ENCODE measurements around the gene RXRG. TPM values are rescaled to one million over a fixed set of nuclear protein-coding genes. Genes with fewer than 3 reads are reported as not detected.

RXRG gene
- total RNA-seq, 1 donor = not detected

- no peak for DNase-seq (ENCODE audit: low read depth)
- no peak for TF ChIP-seq CTCF (IDR thresholded peaks at IDR 0.05; ENCODE audit: insufficient read depth, low read depth, low read length)
- H3K4me3 ChIP-seq (ENCODE audit: low read depth, low read length) = no peak overlapping the region
Measured at GRCh38 chr1:165426745-165427144, 18.2 kb downstream of the RXRG start.

DNA sequence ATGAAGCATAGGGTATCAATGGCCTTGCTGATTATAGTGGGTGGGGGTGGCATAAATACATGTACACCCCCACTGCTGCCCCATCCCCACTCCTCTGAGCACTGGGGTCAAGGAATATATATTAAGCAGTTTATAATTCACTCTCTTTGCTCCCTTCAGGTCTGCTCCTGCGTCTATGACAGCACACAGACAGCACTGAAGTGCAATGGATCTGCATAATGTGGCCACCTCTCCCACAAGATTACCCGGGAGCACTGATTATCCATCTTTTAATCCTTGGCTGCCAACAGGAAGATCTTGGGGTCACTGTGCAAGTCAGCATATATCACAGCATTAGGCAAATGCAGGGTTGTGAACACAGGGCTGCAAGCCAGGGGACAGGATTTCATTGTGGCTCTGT is 19.3 kb downstream of the RXRG start:
- DNase-seq (ENCODE audit: low read depth) = no peak
- TF ChIP-seq CTCF (IDR thresholded peaks at IDR 0.05; ENCODE audit: insufficient read depth, low read depth, low read length) = no peak
- H3K4me3 ChIP-seq (ENCODE audit: low read depth, low read length) = no peak overlapping the region

DNA sequence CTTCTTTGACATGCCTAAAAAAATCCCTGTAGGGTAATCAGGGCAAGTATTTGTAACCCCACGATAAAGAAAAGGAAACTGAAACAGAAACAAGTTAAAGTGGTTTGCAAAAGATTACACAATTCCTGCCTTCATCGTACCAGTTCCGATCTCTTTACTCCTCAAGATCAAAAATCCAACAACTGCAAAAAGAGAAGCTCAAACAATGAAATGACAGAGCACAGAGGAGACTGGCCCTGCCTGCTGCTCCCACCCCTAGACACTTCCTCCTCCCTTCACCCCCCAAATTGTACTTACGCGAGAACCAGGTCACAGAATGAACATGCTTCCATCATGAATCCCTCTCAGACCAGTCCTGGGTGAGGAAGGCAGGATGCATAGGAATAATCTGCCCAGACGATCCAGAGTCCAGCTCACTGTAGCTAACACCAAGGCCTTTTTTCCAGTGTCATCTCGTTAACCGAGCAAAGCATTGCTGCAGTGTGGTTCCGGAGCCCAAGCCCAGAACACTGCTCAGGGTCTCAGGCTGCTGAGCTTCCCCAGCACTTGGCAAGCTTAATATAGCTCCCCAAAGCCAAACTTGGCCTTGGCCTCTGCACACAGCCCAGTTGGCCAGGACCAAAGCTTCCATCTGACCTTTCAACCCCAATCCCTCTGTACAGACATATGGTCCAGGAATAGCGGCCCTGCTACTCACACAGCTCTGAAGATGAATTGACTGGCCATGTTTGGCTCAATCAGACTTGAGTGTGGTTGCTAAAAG is 20.3 kb downstream of the RXRG start:
- TF ChIP-seq CTCF (IDR thresholded peaks at IDR 0.05; ENCODE audit: insufficient read depth, low read depth, low read length) = no peak
- peak overlapping the region; percentile 18 for H3K4me3 ChIP-seq (ENCODE audit: low read depth, low read length)
- peak; percentile 14 for DNase-seq (ENCODE audit: low read depth)

DNA sequence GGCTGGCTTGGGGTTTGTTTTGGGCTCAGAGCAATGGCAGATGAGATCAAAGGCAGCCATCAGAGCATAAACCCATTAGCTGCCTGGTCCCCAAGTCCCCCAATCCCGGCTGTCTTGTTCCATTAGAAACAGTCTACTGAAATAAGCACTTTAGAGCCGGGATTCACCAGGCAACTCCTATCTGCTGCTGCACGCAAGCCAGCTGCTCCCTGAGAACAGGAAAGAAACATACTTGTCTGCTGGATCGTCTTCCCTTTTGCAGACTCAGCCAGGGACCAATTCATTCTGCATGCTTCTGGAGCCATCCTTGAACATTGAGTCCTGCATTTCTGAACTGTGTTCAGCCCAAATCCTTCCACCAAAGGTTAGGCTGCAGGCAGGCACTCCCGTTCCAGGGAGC is 21.8 kb downstream of the RXRG start:
- no peak overlapping the region for H3K4me3 ChIP-seq (ENCODE audit: low read depth, low read length)
- no peak for DNase-seq (ENCODE audit: low read depth)
- TF ChIP-seq CTCF (IDR thresholded peaks at IDR 0.05; ENCODE audit: insufficient read depth, low read depth, low read length) = no peak

DNA sequence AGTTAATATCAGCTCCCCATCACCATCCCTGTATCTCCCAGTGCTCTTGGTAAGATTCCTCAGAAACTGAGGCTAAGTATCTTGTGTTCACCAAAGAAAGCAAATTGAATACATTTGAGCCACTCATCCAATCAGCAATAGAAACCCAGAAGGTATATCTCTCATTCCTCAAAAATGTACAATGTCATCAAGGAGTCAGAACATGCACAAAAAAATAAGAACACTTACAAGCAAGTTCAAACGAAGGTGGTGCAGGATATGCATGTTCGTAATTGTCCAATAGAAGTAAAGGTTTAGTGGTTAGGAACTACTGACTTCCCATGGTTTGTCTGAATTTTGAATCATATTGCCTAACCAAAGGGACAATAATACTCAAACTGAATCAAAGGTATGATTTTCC is 24.3 kb downstream of the RXRG start:
- no peak overlapping the region for H3K4me3 ChIP-seq (ENCODE audit: low read depth, low read length)
- no peak for TF ChIP-seq CTCF (IDR thresholded peaks at IDR 0.05; ENCODE audit: insufficient read depth, low read depth, low read length)
- DNase-seq (ENCODE audit: low read depth) = no peak

DNA sequence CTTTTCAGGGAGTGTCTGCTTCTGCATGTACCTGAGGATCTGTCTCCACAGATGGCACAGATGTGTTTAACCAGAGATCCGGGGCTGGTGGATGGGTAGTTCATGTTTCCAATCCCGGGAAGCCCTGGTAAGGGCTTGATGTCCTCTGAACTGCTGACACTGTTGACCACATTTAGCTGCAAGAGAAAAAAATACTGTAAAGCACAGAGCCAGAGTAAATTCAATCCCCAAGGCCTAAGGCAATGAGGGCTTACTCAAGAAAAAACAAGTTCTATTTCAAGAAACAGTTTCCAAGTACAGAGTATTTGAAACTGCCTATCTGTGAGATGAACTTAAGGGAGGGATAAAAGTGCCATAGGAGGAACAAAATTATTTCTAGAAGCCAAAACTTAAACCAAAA is 25.1 kb downstream of the RXRG start:
- DNase-seq (ENCODE audit: low read depth) = no peak
- no peak overlapping the region for H3K4me3 ChIP-seq (ENCODE audit: low read depth, low read length)
- TF ChIP-seq CTCF (IDR thresholded peaks at IDR 0.05; ENCODE audit: insufficient read depth, low read depth, low read length) = no peak

DNA sequence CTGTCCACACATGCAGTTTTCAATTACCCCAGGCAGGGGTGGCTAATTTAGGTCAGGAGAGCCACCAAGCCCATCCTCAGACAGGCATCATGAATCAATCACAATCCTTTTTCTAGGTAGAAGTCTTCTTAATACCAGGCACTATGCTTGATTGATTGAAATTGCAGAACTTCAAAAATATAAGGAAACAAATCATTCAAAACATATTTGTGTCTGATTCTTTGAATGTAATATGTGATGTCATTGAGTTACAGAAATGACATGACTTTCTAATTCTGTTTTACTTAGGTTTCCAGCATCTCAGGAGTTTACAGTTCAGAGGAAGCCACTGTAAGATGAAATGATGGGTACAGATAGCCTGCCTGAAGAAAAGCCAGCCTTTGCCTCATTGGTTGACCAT is 26.7 kb downstream of the RXRG start:
- H3K4me3 ChIP-seq (ENCODE audit: low read depth, low read length) = no peak overlapping the region
- no peak for TF ChIP-seq CTCF (IDR thresholded peaks at IDR 0.05; ENCODE audit: insufficient read depth, low read depth, low read length)
- no peak for DNase-seq (ENCODE audit: low read depth)
